MM.1S (cell line): ENCODE measurements around the gene LIN37.
"Not testable (repeated sequence)": the region's sequence is repeated elsewhere in the genome, so short reads cannot be mapped to it uniquely, and the experiment has no call there.

ENCODE experiments used
- DNase-seq: peaks from one replicate; pipeline ENCODE4 v3.0.0-alpha.2; 2015
- H2AFZ ChIP-seq: fragments of 300-600 bp; sonication (generic); 2 replicates; pipeline ENCODE4 v1.6.0; 2016; ENCODE audit warnings: antibody characterized with exemption, low read length
- H3F3A ChIP-seq: fragments of 300-600 bp; sonication (generic); 2 replicates; pipeline ENCODE4 v1.6.1; 2016; ENCODE audit warnings: mild to moderate bottlenecking, antibody characterized with exemption, low read length, moderate library complexity, mixed read lengths; ENCODE audit not compliant: insufficient read depth
- H3K27ac ChIP-seq: fragments of 300-600 bp; sonication (generic); 2 replicates; pipeline ENCODE4 v1.5.1; 2016; ENCODE audit warnings: mild to moderate bottlenecking, low read length
- H3K27me3 ChIP-seq: fragments of 300-600 bp; sonication (generic); replicated peaks from 2 replicates; pipeline ENCODE4 v1.6.0; 2016; ENCODE audit warnings: low read length; ENCODE audit not compliant: insufficient read depth
- H3K36me3 ChIP-seq: fragments of 300-600 bp; sonication (generic); replicated peaks from 2 replicates; pipeline ENCODE4 v1.6.1; 2016; ENCODE audit warnings: mild to moderate bottlenecking, low read length, mixed read lengths; ENCODE audit not compliant: insufficient read depth
- H3K4me1 ChIP-seq: fragments of 300-600 bp; sonication (generic); 2 replicates; pipeline ENCODE4 v1.6.1; 2016; ENCODE audit warnings: low read length, mixed read lengths
- H3K4me2 ChIP-seq: fragments of 300-600 bp; sonication (generic); 2 replicates; pipeline ENCODE4 v1.6.0; 2016; ENCODE audit warnings: low read depth, low read length
- H3K4me3 ChIP-seq: fragments of 300-600 bp; sonication (generic); 2 replicates; pipeline ENCODE4 v1.5.1; 2016; ENCODE audit warnings: low read length, mixed read lengths
- H3K79me2 ChIP-seq: fragments of 300-600 bp; sonication (generic); 2 replicates; pipeline ENCODE4 v1.6.1; 2016; ENCODE audit warnings: mixed run types, low read length, mixed read lengths
- H3K9ac ChIP-seq: fragments of 300-600 bp; sonication (generic); 2 replicates; pipeline ENCODE4 v1.6.1; 2016; ENCODE audit warnings: low read length, mixed read lengths
- H3K9me2 ChIP-seq: fragments of 300-600 bp; sonication (generic); replicated peaks from 2 replicates; pipeline ENCODE4 v1.6.1; 2016; ENCODE audit warnings: mild to moderate bottlenecking, low read length, mixed read lengths; ENCODE audit not compliant: insufficient read depth
- H3K9me3 ChIP-seq: fragments of 300-600 bp; sonication (generic); replicated peaks from 2 replicates; pipeline ENCODE4 v1.6.1; 2016; ENCODE audit warnings: mild to moderate bottlenecking, low read length, mixed read lengths; ENCODE audit not compliant: insufficient read depth
- H4K20me1 ChIP-seq: fragments of 300-600 bp; sonication (generic); 2 replicates; pipeline ENCODE4 v1.6.1; 2016; ENCODE audit warnings: mild to moderate bottlenecking, low read length, moderate library complexity, mixed read lengths; ENCODE audit not compliant: insufficient read depth
- CTCF ChIP-seq: fragments of 300-600 bp; sonication (generic); IDR thresholded peaks from 2 replicates; pipeline ENCODE4 v1.5.1; 2016; ENCODE audit warnings: antibody characterized with exemption, low read length, mixed read lengths
- EZH2 ChIP-seq: fragments of 300-600 bp; sonication (generic); optimal IDR thresholded peaks from 2 replicates; pipeline ENCODE3; 2017; ENCODE audit warnings: low read depth, mild to moderate bottlenecking, antibody characterized with exemption, low read length, mixed read lengths
- EZH2phosphoT487 ChIP-seq: fragments of 300-600 bp; sonication (generic); IDR thresholded peaks from 2 replicates; pipeline ENCODE4 v1.6.1; 2018; ENCODE audit warnings: antibody characterized with exemption, low read length

Gene LIN37

DNA sequence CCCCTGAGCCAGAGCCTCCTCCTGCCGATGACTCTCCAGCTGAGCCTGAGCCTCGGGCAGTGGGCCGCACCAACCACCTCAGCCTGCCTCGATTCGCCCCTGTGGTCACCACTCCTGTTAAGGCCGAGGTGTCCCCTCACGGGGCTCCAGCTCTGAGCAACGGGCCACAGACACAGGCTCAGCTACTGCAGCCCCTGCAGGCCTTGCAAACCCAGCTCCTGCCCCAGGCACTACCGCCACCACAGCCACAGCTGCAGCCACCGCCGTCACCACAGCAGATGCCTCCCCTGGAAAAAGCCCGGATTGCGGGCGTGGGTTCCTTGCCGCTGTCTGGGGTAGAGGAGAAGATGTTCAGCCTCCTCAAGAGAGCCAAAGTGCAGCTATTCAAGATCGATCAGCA lies 27.0 kb upstream of the LIN37 start:
- no peaks in the 10 kb centered on the region for H4K20me1 ChIP-seq
- H3K4me2 ChIP-seq: no peak overlapping the region
- no peaks in the 10 kb centered on the region for H3K9me3 ChIP-seq
- 0 out of 2 replicates have a peak, but pooled peaks cover 4% of the 10 kb centered on the region for H3K4me1 ChIP-seq
- peaks cover 40% of the 10 kb centered on the region for H3K79me2 ChIP-seq
- no peaks in the 10 kb centered on the region for H3K9me2 ChIP-seq
- peaks cover 4% of the 10 kb centered on the region; the same call in 1 of the 2 replicates for H3F3A ChIP-seq
- H3K4me3 ChIP-seq: no peak overlapping the region
- no peak overlapping the region for H3K9ac ChIP-seq
- TF ChIP-seq EZH2phosphoT487: no peak
- 0 out of 2 replicates have a peak, but pooled peaks cover 6% of the 10 kb centered on the region for H3K36me3 ChIP-seq
- no peaks in the 10 kb centered on the region for H3K27me3 ChIP-seq
- no peak overlapping the region for H3K27ac ChIP-seq
- H2AFZ ChIP-seq: no peak overlapping the region
- no peak for DNase-seq

- H3K9ac ChIP-seq: no peak overlapping the region
- H3K27me3 ChIP-seq: no peaks in the 10 kb centered on the region
- no peak overlapping the region for H3K4me2 ChIP-seq
- H3K79me2 ChIP-seq: peaks cover 40% of the 10 kb centered on the region
- H3K9me2 ChIP-seq: no peaks in the 10 kb centered on the region
- H4K20me1 ChIP-seq: no peaks in the 10 kb centered on the region
- DNase-seq: no peak
- 0 out of 2 replicates have a peak, but pooled peaks cover 4% of the 10 kb centered on the region for H3K4me1 ChIP-seq
- TF ChIP-seq EZH2phosphoT487 (no peak), CTCF (no peak), EZH2 (no peak)
- H3K4me3 ChIP-seq: no peak overlapping the region
- no peak overlapping the region for H2AFZ ChIP-seq
- no peak overlapping the region for H3K27ac ChIP-seq
- no peaks in the 10 kb centered on the region for H3K9me3 ChIP-seq
- H3K36me3 ChIP-seq: peaks cover 7% of the 10 kb centered on the region; the same call in 1 of the 2 replicates
- no peaks in the 10 kb centered on the region for H3F3A ChIP-seq
Measured at GRCh38 chr19:35722461-35722860, 25.9 kb upstream of the LIN37 start.

DNA sequence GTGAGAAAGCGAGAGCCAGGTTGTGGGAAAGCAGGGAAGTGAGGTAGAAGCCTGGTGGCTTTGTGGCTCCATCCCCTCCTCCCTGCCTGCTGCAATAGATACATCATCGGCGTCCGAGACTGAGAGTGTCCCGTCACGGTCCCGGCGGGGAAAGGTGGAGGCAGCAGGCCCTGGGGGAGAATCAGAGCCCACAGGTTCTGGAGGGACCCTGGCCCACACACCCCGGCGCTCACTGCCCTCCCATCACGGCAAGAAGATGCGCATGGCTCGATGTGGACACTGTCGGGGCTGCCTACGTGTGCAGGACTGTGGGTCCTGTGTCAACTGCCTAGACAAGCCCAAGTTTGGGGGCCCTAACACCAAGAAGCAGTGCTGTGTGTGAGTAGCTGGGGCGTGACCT lies 25.5 kb upstream of the LIN37 start:
- Histone ChIP-seq H2AFZ (no peak overlapping the region), H3F3A (no peaks in the 10 kb centered on the region), H3K4me1 (0 out of 2 replicates have a peak, but pooled peaks cover 4% of the 10 kb centered on the region), H3K27me3 (no peaks in the 10 kb centered on the region), H3K9me3 (no peaks in the 10 kb centered on the region), H3K27ac (no peak overlapping the region), H3K9ac (no peak overlapping the region), H3K9me2 (no peaks in the 10 kb centered on the region), H3K79me2 (peaks cover 40% of the 10 kb centered on the region), H3K4me3 (no peak overlapping the region), H3K4me2 (no peak overlapping the region), H4K20me1 (no peaks in the 10 kb centered on the region), H3K36me3 (peaks cover 7% of the 10 kb centered on the region; the same call in 1 of the 2 replicates)
- DNase-seq: no peak
- no peak for TF ChIP-seq EZH2
- no peak for TF ChIP-seq EZH2phosphoT487
- TF ChIP-seq CTCF: no peak

DNA sequence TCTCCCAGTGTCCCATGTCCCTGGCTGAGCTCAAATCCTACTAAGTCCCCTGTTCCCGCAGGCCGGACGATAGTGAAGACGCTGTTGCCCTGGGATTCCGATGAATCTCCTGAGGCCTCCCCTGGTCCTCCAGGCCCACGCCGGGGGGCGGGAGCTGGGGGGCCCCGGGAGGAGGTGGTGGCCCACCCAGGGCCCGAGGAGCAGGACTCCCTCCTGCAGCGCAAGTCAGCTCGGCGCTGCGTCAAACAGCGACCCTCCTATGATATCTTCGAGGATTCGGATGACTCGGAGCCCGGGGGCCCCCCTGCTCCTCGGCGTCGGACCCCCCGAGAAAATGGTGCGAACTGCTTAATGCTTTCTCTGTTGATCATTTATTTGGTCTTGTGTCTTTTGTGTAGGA lies 24.7 kb upstream of the LIN37 start:
- Histone ChIP-seq H3K79me2 (peaks cover 35% of the 10 kb centered on the region), H3K27me3 (no peaks in the 10 kb centered on the region), H3K9me3 (no peaks in the 10 kb centered on the region), H3K4me1 (0 out of 2 replicates have a peak, but pooled peaks cover 4% of the 10 kb centered on the region), H3K27ac (no peak overlapping the region), H3K9me2 (no peaks in the 10 kb centered on the region), H3K4me3 (no peak overlapping the region), H2AFZ (no peak overlapping the region), H3K36me3 (peaks cover 7% of the 10 kb centered on the region; the same call in 1 of the 2 replicates), H4K20me1 (no peaks in the 10 kb centered on the region), H3K4me2 (no peak overlapping the region), H3F3A (no peaks in the 10 kb centered on the region), H3K9ac (no peak overlapping the region)
- TF ChIP-seq EZH2 (no peak), CTCF (no peak), EZH2phosphoT487 (no peak)
- DNase-seq: no peak

- H3K36me3 ChIP-seq, H3F3A ChIP-seq, DNase-seq, H3K4me3 ChIP-seq, H4K20me1 ChIP-seq, H3K4me2 ChIP-seq, H3K4me1 ChIP-seq, H3K9ac ChIP-seq, H3K27me3 ChIP-seq, H3K9me2 ChIP-seq, H3K27ac ChIP-seq, H2AFZ ChIP-seq, H3K9me3 ChIP-seq: not testable (repeated sequence)
- H3K79me2 ChIP-seq: peaks cover 30% of the 10 kb centered on the region
Measured at GRCh38 chr19:35724132-35724531, 24.2 kb upstream of the LIN37 start.
